ENCODE results near the gene EFHC1. TPM values are rescaled to one million over a fixed set of nuclear protein-coding genes. Genes with fewer than 3 reads are reported as not detected.
A peak's percentile ranks its signal among the peaks of the same experiment; 100 is the strongest.

The EFHC1 gene
- total RNA-seq, 6 donors from 2014 or later, result 16.2 to 96.4 (median 21.6) TPM

GRCh38 chr6:52562911-52563310, 142.8 kb downstream of the EFHC1 start:
- no peak overlapping the region for H3K4me3 ChIP-seq
- ATAC-seq (ENCODE audit: low FRiP score in 2 of 2) (no peak), DNase-seq (no peak)
- peaks cover 18 to 48% (median 34%) of the 10 kb centered on the region in 4 donors for H3K4me1 ChIP-seq
- H3K27ac ChIP-seq, result no peak overlapping the region
- no peaks in the 10 kb centered on the region for H3K9me3 ChIP-seq
- TF ChIP-seq CTCF (IDR thresholded peaks at IDR 0.05) (no peak), EP300 (IDR thresholded peaks at IDR 0.05) (no peak), POLR2A (IDR thresholded peaks at IDR 0.05) (no peak), POLR2AphosphoS5 (IDR thresholded peaks at IDR 0.05) (no peak)
- H3K36me3 ChIP-seq, result no peaks in the 10 kb centered on the region
- WGBS, 2 donors, result 38 to 61% methylated on average over 3 of the region's 3 CpGs
- no peaks in the 10 kb centered on the region for H3K27me3 ChIP-seq

GRCh38 chr6:52564856-52565255, 144.7 kb downstream of the EFHC1 start:
- Histone ChIP-seq H3K4me1 (peaks cover 26 to 52% (median 35%) of the 10 kb centered on the region in 4 donors), H3K36me3 (no peaks in the 10 kb centered on the region), H3K9me3 (no peaks in the 10 kb centered on the region), H3K4me3 (no peak overlapping the region), H3K27me3 (no peaks in the 10 kb centered on the region), H3K27ac (no peak overlapping the region)
- whole genome bisulfite sequencing, 2 donors, result 96 to 97% methylated on average over 3 of the region's 3 CpGs
- TF ChIP-seq POLR2A (IDR thresholded peaks at IDR 0.05) (no peak), POLR2AphosphoS5 (IDR thresholded peaks at IDR 0.05) (no peak)
- DNase-seq (no peak), ATAC-seq (ENCODE audit: low FRiP score in 2 of 2) (no peak)

GRCh38 chr6:52566201-52566600, 146.1 kb downstream of the EFHC1 start:
- ATAC-seq (ENCODE audit: low FRiP score in 2 of 2) (no peak), DNase-seq (no peak)
- no peak for TF ChIP-seq POLR2AphosphoS5 (IDR thresholded peaks at IDR 0.05)
- no peak for TF ChIP-seq POLR2A (IDR thresholded peaks at IDR 0.05)
- no peak for TF ChIP-seq EP300 (IDR thresholded peaks at IDR 0.05)
- no peak for TF ChIP-seq CTCF (IDR thresholded peaks at IDR 0.05)
- H3K27me3 ChIP-seq, result no peaks in the 10 kb centered on the region
- 61 to 78% methylated on average over 2 of the region's 2 CpGs for WGBS, 2 donors
- no peaks in the 10 kb centered on the region for H3K36me3 ChIP-seq
- no peak overlapping the region for H3K4me3 ChIP-seq
- H3K4me1 ChIP-seq, result peaks cover 38 to 57% (median 47%) of the 10 kb centered on the region in 4 donors
- H3K27ac ChIP-seq, result peak overlapping the region in 2 of 4 donors; percentile 16 to 32
- H3K9me3 ChIP-seq, result no peaks in the 10 kb centered on the region

GRCh38 chr6:52566853-52567279, 146.7 kb downstream of the EFHC1 start:
- DNase-seq (no peak), ATAC-seq (ENCODE audit: low FRiP score in 2 of 2) (peak in 1 of 2 donors; percentile 70)
- no peaks in the 10 kb centered on the region for H3K9me3 ChIP-seq
- WGBS, 2 donors, result 56 to 77% methylated on average over 3 of the region's 3 CpGs
- no peaks in the 10 kb centered on the region for H3K36me3 ChIP-seq
- peaks cover 41 to 64% (median 51%) of the 10 kb centered on the region in 4 donors for H3K4me1 ChIP-seq
- peak overlapping the region in 1 of 4 donors; percentile 36 for H3K27ac ChIP-seq
- H3K27me3 ChIP-seq, result no peaks in the 10 kb centered on the region
- H3K4me3 ChIP-seq, result no peak overlapping the region
- TF ChIP-seq POLR2AphosphoS5 (IDR thresholded peaks at IDR 0.05) (peak in 1 of 2 donors; percentile 85), CTCF (IDR thresholded peaks at IDR 0.05) (no peak)

GRCh38 chr6:52568320-52568719, 148.2 kb downstream of the EFHC1 start:
- H3K4me3 ChIP-seq, result no peak overlapping the region
- peaks cover 44 to 69% (median 53%) of the 10 kb centered on the region in 4 donors for H3K4me1 ChIP-seq
- TF ChIP-seq POLR2AphosphoS5 (IDR thresholded peaks at IDR 0.05) (no peak), EP300 (IDR thresholded peaks at IDR 0.05) (no peak), CTCF (IDR thresholded peaks at IDR 0.05) (no peak), POLR2A (IDR thresholded peaks at IDR 0.05) (no peak)
- DNase-seq (no peak), ATAC-seq (ENCODE audit: low FRiP score in 2 of 2) (no peak)
- H3K9me3 ChIP-seq, result no peaks in the 10 kb centered on the region
- no peaks in the 10 kb centered on the region for H3K27me3 ChIP-seq
- WGBS, 2 donors, result 58 to 68% methylated on average over 4 of the region's 4 CpGs
- H3K36me3 ChIP-seq, result no peaks in the 10 kb centered on the region
- peak overlapping the region in 3 of 4 donors; percentile 36 to 65 (median 59) for H3K27ac ChIP-seq
